GM23338 (cell line): ENCODE data around the gene CYB5R4. TPM values are rescaled to one million over a fixed set of nuclear protein-coding genes. Genes with fewer than 3 reads are reported as not detected.

ENCODE experiments used
- ATAC-seq: fragments of 200-7000 bp; cut with Tn5 transposase; 3 replicates; pipeline ENCODE4 v1.9.1; 2020
- DNase-seq: peaks from one replicate; pipeline ENCODE4 v3.0.0-alpha.2; 2015; ENCODE audit warnings: low spot score
- H2AFZ ChIP-seq: fragments of 200-600 bp; sonication (generic); 2 replicates; pipeline ENCODE4 v1.8.0; 2016; ENCODE audit warnings: antibody characterized with exemption, mild to moderate bottlenecking, moderate library complexity
- H3F3A ChIP-seq: fragments of 200-600 bp; sonication (generic); replicated peaks from 2 replicates; pipeline ENCODE4 v1.8.0; 2017; ENCODE audit warnings: antibody characterized with exemption, mixed run types, low read depth
- H3K27ac ChIP-seq: fragments of 200-600 bp; sonication (generic); 2 replicates; pipeline ENCODE4 v1.6.1; 2016; ENCODE audit warnings: low read depth
- H3K27me3 ChIP-seq: fragments of 200-600 bp; sonication (generic); 2 replicates; pipeline ENCODE4 v1.8.0; 2016; ENCODE audit warnings: mild to moderate bottlenecking, mixed run types, moderate library complexity; ENCODE audit not compliant: insufficient read depth
- H3K36me3 ChIP-seq: fragments of 200-600 bp; sonication (generic); 2 replicates; pipeline ENCODE4 v1.8.0; 2016; ENCODE audit warnings: mild to moderate bottlenecking; ENCODE audit not compliant: insufficient read depth
- H3K4me1 ChIP-seq: fragments of 200-600 bp; sonication (generic); 2 replicates; pipeline ENCODE4 v1.8.0; 2016; ENCODE audit warnings: mild to moderate bottlenecking, moderate library complexity; ENCODE audit not compliant: insufficient read depth
- H3K4me2 ChIP-seq: fragments of 200-600 bp; sonication (generic); 2 replicates; pipeline ENCODE4 v1.7.1; 2017; ENCODE audit warnings: mixed run types
- H3K4me3 ChIP-seq: fragments of 200-600 bp; sonication (generic); 2 replicates; pipeline ENCODE4 v1.6.1; 2016; ENCODE audit warnings: mixed run types
- H3K79me2 ChIP-seq: fragments of 200-600 bp; sonication (generic); replicated peaks from 2 replicates; pipeline ENCODE4 v1.8.0; 2017; ENCODE audit warnings: mild to moderate bottlenecking; ENCODE audit not compliant: insufficient read depth
- H3K9me2 ChIP-seq: fragments of 200-600 bp; sonication (generic); 2 replicates; pipeline ENCODE4 v1.8.0; 2017; ENCODE audit not compliant: insufficient read depth
- H4K20me1 ChIP-seq: fragments of 200-600 bp; sonication (generic); replicated peaks from 2 replicates; pipeline ENCODE4 v1.8.0; 2017; ENCODE audit warnings: mild to moderate bottlenecking; ENCODE audit not compliant: insufficient read depth
- H3K27ac Mint-ChIP-seq: 2 replicates; pipeline ENCODE4 v1.8.0; 2020; ENCODE audit warnings: inconsistent platforms, mild to moderate bottlenecking, moderate library complexity, mixed read lengths
- H3K27me3 Mint-ChIP-seq: 3 replicates; pipeline ENCODE4 v1.8.0; 2022; ENCODE audit warnings: low read depth, mild to moderate bottlenecking, moderate library complexity, mixed read lengths, inconsistent platforms; ENCODE audit not compliant: insufficient read depth, poor library complexity
- H3K36me3 Mint-ChIP-seq: 3 replicates; pipeline ENCODE4 v1.8.0; 2021; ENCODE audit warnings: low read depth, mild to moderate bottlenecking, inconsistent platforms, moderate library complexity, mixed read lengths
- H3K4me1 Mint-ChIP-seq: 3 replicates; pipeline ENCODE4 v1.8.0; 2020; ENCODE audit warnings: mild to moderate bottlenecking, inconsistent platforms, mixed read lengths
- H3K4me3 Mint-ChIP-seq: 3 replicates; pipeline ENCODE4 v1.8.0; 2021; ENCODE audit warnings: moderate library complexity, mild to moderate bottlenecking, inconsistent platforms, mixed read lengths
- H3K9me3 Mint-ChIP-seq: 3 replicates; pipeline ENCODE4 v1.8.0; 2020; ENCODE audit warnings: moderate library complexity, mild to moderate bottlenecking, inconsistent platforms, mixed read lengths
- EZH2 ChIP-seq: fragments of 200-600 bp; sonication (generic); IDR thresholded peaks from one replicate; pipeline ENCODE4 v1.8.0; 2017; ENCODE audit warnings: antibody characterized with exemption, mild to moderate bottlenecking, low read depth; ENCODE audit not compliant: unreplicated experiment
- NANOG ChIP-seq: IDR thresholded peaks from 2 replicates; pipeline ENCODE4 v1.6.1; 2016; ENCODE audit warnings: antibody characterized with exemption, borderline replicate concordance
- REST ChIP-seq: IDR thresholded peaks from one replicate; pipeline ENCODE4 v1.6.1; 2018; ENCODE audit warnings: antibody characterized with exemption; ENCODE audit not compliant: unreplicated experiment
- ZNF331 ChIP-seq: fragments of 250-450 bp; sonication (Bioruptor Pico); IDR thresholded peaks from 2 replicates; pipeline ENCODE4 v1.5.0; 2020; ENCODE audit warnings: low read depth, mild to moderate bottlenecking, moderate library complexity
- ZNF462 ChIP-seq: fragments of 250-450 bp; sonication (Bioruptor Pico); IDR thresholded peaks from 2 replicates; pipeline ENCODE4 v1.5.0; 2020; ENCODE audit warnings: mild to moderate bottlenecking, moderate library complexity
- polyA plus RNA-seq: library from polyadenylated mRNA; unstranded; fragments of >200 nt; fragmentation: Nextera tagmentation; extraction: Ambion mirVana; gene quantifications from 2 replicates; pipeline ENCODE4 v1.2.1, GENCODE V29; 2016
- total RNA-seq: library from RNA; depleted of rRNA; stranded (reverse); fragments of >200 nt; shearing (Covaris generic); gene quantifications from 2 replicates; pipeline ENCODE4 v1.2.3, GENCODE V29; 2014
- TF ChIP-seq, protein P1 (sequence below), 2 experiments: fragments of 200-600 bp in 1 of 2; sonication (generic) in 1 of 2; conservative IDR thresholded peaks; 2 replicates each; pipeline versions ENCODE4 v1.5.1 to v1.6.1; 2016 to 2017; ENCODE audit warnings: antibody characterized with exemption in 2 of 2, low read depth in 2 of 2, mild to moderate bottlenecking in 2 of 2, moderate library complexity in 1 of 2

CYB5R4 gene
- total and polyA plus RNA-seq, 2 experiments from 2014 or later: 8.9 to 17.2 TPM

DNA sequence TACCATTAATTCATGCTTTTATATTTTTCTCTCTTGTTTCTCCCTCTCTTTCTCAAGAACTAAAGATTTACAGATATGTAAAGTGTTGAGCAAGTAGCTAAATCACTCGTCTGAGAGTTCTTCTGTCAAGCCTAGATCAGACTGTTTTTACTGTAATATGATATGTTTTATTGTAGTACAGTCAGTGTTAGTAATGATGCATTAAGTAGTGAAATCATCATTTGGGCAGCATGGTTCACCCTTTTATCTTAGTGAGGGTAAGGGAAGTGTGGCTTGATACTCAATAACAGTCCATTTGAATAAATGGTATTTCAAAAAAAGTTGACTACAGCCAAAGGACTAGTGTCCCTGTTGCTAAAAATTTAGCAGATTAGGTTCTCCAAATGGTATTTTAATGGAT lies 9.2 kb downstream of the CYB5R4 start (continued):
- TF ChIP-seq ZNF462 (CRISPR knock-in tag): no peak
- TF ChIP-seq NANOG: no peak
- no peak for TF ChIP-seq EZH2
- TF ChIP-seq ZNF331 (CRISPR knock-in tag): no peak
- TF ChIP-seq REST: no peak

DNA sequence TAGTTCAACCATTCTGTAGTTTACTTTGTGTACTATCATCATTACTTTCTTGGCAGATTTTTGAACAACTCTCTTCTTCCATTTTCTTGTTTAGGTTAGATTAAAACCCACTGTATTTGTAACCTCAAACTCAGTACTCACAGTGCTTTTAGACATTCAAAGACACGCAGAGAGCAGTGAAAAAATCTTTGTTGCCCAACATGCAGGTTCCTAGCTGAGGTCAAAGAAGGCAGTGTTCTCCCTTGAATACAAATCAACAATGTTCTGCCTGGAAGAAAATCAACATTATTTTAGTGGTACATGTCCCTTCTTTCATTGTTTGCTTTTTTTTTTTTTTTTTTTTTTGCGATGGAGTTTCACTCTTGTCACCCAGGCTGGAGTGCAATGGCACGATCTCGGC lies 11.2 kb downstream of the CYB5R4 start:
- H3K36me3 Mint-ChIP-seq: peaks cover 34% of the 10 kb centered on the region
- peaks cover 1% of the 10 kb centered on the region for H3K27me3 Mint-ChIP-seq
- Histone ChIP-seq H3K4me2 (no peak overlapping the region), H3K4me1 (no peaks in the 10 kb centered on the region), H3K27me3 (no peaks in the 10 kb centered on the region), H4K20me1 (no peaks in the 10 kb centered on the region), H3F3A (no peaks in the 10 kb centered on the region), H3K79me2 (peaks cover 21% of the 10 kb centered on the region), H3K4me3 (no peak overlapping the region), H3K9me2 (no peaks in the 10 kb centered on the region), H3K27ac (no peak overlapping the region), H2AFZ (no peak overlapping the region), H3K36me3 (peaks cover 9% of the 10 kb centered on the region; the same call in 1 of the 2 replicates)
- H3K4me3 Mint-ChIP-seq: no peak overlapping the region
- ATAC-seq (no peak), DNase-seq (no peak)
- H3K27ac Mint-ChIP-seq: no peak overlapping the region
- H3K4me1 Mint-ChIP-seq: peaks cover 4% of the 10 kb centered on the region; the same call in 1 of the 3 replicates
- peaks cover 21% of the 10 kb centered on the region for H3K9me3 Mint-ChIP-seq
- TF ChIP-seq, protein P1, sequence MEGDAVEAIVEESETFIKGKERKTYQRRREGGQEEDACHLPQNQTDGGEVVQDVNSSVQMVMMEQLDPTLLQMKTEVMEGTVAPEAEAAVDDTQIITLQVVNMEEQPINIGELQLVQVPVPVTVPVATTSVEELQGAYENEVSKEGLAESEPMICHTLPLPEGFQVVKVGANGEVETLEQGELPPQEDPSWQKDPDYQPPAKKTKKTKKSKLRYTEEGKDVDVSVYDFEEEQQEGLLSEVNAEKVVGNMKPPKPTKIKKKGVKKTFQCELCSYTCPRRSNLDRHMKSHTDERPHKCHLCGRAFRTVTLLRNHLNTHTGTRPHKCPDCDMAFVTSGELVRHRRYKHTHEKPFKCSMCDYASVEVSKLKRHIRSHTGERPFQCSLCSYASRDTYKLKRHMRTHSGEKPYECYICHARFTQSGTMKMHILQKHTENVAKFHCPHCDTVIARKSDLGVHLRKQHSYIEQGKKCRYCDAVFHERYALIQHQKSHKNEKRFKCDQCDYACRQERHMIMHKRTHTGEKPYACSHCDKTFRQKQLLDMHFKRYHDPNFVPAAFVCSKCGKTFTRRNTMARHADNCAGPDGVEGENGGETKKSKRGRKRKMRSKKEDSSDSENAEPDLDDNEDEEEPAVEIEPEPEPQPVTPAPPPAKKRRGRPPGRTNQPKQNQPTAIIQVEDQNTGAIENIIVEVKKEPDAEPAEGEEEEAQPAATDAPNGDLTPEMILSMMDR (conservative IDR thresholded peaks at IDR 0.05; ENCODE audit: low read depth in 2 of 2): no peak
